Peyer's patch (tissue), 4 donors: ENCODE measurements around the gene FEV.

Experiments
- POLR2A ChIP-seq, 2 donors: fragments of 450-650 bp; IDR thresholded peaks; one replicate each; pipeline ENCODE4 v1.5.1; 2017; ENCODE audit warnings: antibody characterized with exemption in 2 of 2, mild to moderate bottlenecking in 2 of 2, moderate library complexity in 2 of 2
- TF ChIP-seq, protein P1 (sequence below), 6 experiments: fragments of 450-650 bp in 4 of 6; fragments of 200-600 bp in 2 of 6; sonication (generic) in 1 of 6; IDR thresholded peaks; one replicate each; pipeline ENCODE4 v1.5.1; 2017 to 2019; ENCODE audit warnings: antibody characterized with exemption in 6 of 6, mild to moderate bottlenecking in 3 of 6, moderate library complexity in 1 of 6

DNA sequence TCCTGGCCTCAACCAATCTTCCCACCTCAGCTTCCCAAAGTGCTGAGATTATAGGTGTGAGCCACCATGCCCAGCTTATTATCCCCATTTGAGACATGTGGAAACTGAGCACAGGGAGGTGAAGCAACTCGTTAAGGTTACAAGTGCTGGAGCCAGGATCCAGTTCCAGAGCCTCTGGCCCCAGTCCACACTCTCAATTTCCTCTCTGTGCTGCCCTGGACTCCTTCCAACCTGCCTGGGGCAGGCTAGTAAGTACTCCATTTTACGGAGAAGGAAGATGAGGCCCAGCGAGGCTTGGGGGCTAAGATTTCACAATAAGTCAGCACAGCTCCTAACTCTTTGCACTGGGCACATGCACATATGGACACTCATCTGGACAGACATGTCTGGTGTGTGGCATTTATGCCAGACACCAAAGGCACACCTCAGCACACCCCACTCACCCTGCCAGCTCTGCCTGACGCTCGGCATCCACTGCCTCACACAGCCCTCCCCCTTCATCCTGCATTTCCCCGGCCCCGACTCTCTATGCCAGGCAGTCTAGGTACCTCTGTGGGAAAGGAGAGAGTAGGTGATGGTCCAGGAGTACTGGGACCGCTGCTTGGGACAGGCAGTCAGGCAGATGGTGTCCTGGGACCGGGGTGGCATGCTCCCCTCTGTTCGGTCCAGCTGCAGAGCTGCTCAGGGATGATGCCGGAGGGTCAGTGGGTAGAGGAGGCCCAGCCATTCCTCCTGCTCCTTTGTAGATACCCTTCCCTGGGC, 35.8 kb upstream of the FEV start:
- TF ChIP-seq POLR2A (IDR thresholded peaks at IDR 0.05), result no peak
- TF ChIP-seq, protein P1, sequence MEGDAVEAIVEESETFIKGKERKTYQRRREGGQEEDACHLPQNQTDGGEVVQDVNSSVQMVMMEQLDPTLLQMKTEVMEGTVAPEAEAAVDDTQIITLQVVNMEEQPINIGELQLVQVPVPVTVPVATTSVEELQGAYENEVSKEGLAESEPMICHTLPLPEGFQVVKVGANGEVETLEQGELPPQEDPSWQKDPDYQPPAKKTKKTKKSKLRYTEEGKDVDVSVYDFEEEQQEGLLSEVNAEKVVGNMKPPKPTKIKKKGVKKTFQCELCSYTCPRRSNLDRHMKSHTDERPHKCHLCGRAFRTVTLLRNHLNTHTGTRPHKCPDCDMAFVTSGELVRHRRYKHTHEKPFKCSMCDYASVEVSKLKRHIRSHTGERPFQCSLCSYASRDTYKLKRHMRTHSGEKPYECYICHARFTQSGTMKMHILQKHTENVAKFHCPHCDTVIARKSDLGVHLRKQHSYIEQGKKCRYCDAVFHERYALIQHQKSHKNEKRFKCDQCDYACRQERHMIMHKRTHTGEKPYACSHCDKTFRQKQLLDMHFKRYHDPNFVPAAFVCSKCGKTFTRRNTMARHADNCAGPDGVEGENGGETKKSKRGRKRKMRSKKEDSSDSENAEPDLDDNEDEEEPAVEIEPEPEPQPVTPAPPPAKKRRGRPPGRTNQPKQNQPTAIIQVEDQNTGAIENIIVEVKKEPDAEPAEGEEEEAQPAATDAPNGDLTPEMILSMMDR (IDR thresholded peaks at IDR 0.05), result no peak
